Thyroid gland (tissue), 4 donors: ENCODE measurements around the gene CHGA. TPM values are rescaled to one million over a fixed set of nuclear protein-coding genes. Genes with fewer than 3 reads are reported as not detected.

Experiments
- DNase-seq, 2 donors: peaks; one replicate each; pipeline ENCODE4 v3.0.0-alpha.2; 2019
- H3K27ac ChIP-seq, 3 donors: fragments of 200-600 bp; sonication (generic); 1 replicate in 2 of 3; 2 replicates in 1 of 3; pipeline ENCODE4 v1.5.1; 2016 to 2019; ENCODE audit warnings: mild to moderate bottlenecking in 1 of 3, moderate library complexity in 1 of 3
- H3K27me3 ChIP-seq: fragments of 200-600 bp; sonication (generic); one replicate; pipeline ENCODE4 v1.5.1; 2019
- H3K36me3 ChIP-seq, 2 donors: fragments of 200-600 bp; sonication (generic); one replicate each; pipeline ENCODE4 v1.5.1; 2016 to 2019
- H3K4me1 ChIP-seq, 2 donors: fragments of 200-600 bp; sonication (generic); one replicate each; pipeline ENCODE4 v1.5.1; 2017 to 2019
- H3K4me3 ChIP-seq, 3 donors: fragments of 200-600 bp; sonication (generic); replicated peaks in 1 of 3; 1 replicate in 2 of 3; 2 replicates in 1 of 3; pipeline ENCODE4 v1.5.1; 2016; ENCODE audit warnings: mild to moderate bottlenecking in 1 of 3
- H3K9me3 ChIP-seq: fragments of 200-600 bp; sonication (generic); one replicate; pipeline ENCODE4 v1.5.1; 2017
- POLR2A ChIP-seq, 2 donors: fragments of 450-650 bp; IDR thresholded peaks; one replicate each; pipeline ENCODE4 v1.6.1; 2017; ENCODE audit warnings: antibody characterized with exemption in 2 of 2, mild to moderate bottlenecking in 2 of 2, moderate library complexity in 1 of 2
- WGBS, 2 donors: methylation state at CpG; one replicate each; pipeline ENCODE4 v1.1.5; 2017; 5-methylcytosine and 5-hydroxymethylcytosine counted together
- intact Hi-C: fragments of 100-400 bp; cut with DNase I; formaldehyde crosslinking; loops from one replicate; pipeline ENCODE4 v1.15.1; 2023
- total RNA-seq, 4 donors: library from RNA; depleted of rRNA; stranded (reverse); fragments of >200 nt; gene quantifications; one replicate each; pipeline ENCODE4 v1.2.3, GENCODE V29; 2016
- TF ChIP-seq, protein P1 (sequence below), 6 experiments: fragments of 200-600 bp in 3 of 6; fragments of 450-650 bp in 3 of 6; sonication (generic) in 3 of 6; IDR thresholded peaks; one replicate each; pipeline ENCODE4 v1.5.1; 2016 to 2019; ENCODE audit warnings: antibody characterized with exemption in 6 of 6, mild to moderate bottlenecking in 2 of 6, inconsistent platforms in 1 of 6, moderate library complexity in 1 of 6

CHGA gene
- total RNA-seq, 4 donors from 2014 or later, result 0.54 to 9.6 (median 1.5) TPM

DNA sequence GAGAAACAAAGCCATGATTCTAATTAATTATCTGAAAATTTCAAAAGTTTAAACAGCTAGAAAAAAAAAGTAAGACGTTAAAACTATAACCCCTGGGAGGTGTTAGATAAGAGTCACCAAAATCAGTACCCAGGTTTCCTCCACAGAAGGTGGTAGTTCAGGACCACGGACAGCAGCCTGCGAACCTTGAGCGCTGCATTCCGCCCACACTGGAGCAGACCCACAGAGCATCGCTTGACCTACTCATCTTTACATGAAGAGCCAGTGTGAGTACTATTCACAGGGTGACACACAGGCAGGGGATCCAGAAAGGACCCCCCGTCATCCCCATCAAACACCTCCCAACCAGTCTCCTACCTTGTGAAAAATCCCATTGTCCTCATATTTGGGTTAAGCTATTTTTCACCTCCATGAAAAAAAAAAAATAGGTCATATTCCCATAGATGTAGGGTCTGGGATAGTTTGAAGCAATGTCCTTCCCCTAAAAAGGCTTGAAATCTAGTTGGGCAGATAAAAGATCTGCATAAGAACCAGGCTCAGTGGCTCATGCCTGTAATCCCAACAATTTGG, 8.8 kb upstream of the CHGA start:
- 2 to 8% methylated on average over 7 of the region's 7 CpGs for WGBS, 2 donors
- intact Hi-C loops, result no loop called here

GRCh38 chr14:92916201-92916600, 6.7 kb upstream of the CHGA start:
- no peak for TF ChIP-seq POLR2A (IDR thresholded peaks at IDR 0.05)
- TF ChIP-seq, protein P1, sequence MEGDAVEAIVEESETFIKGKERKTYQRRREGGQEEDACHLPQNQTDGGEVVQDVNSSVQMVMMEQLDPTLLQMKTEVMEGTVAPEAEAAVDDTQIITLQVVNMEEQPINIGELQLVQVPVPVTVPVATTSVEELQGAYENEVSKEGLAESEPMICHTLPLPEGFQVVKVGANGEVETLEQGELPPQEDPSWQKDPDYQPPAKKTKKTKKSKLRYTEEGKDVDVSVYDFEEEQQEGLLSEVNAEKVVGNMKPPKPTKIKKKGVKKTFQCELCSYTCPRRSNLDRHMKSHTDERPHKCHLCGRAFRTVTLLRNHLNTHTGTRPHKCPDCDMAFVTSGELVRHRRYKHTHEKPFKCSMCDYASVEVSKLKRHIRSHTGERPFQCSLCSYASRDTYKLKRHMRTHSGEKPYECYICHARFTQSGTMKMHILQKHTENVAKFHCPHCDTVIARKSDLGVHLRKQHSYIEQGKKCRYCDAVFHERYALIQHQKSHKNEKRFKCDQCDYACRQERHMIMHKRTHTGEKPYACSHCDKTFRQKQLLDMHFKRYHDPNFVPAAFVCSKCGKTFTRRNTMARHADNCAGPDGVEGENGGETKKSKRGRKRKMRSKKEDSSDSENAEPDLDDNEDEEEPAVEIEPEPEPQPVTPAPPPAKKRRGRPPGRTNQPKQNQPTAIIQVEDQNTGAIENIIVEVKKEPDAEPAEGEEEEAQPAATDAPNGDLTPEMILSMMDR (IDR thresholded peaks at IDR 0.05), result no peak

More for the DNA sequence above, 8.8 kb upstream of the CHGA start:
- Histone ChIP-seq H3K27me3 (no peaks in the 10 kb centered on the region), H3K27ac (no peak overlapping the region), H3K4me1 (no peaks in the 10 kb centered on the region), H3K9me3 (no peaks in the 10 kb centered on the region), H3K4me3 (no peak overlapping the region), H3K36me3 (no peaks in the 10 kb centered on the region)
- peak; percentile 10 to 41 for DNase-seq
- TF ChIP-seq POLR2A (IDR thresholded peaks at IDR 0.05), result no peak
- TF ChIP-seq, protein P1 (IDR thresholded peaks at IDR 0.05), result no peak

GRCh38 chr14:92917041-92917940, 5.7 kb upstream of the CHGA start:
- intact Hi-C loops, result no loop called here
- H3K4me3 ChIP-seq, result no peak overlapping the region
- DNase-seq, result no peak
- H3K4me1 ChIP-seq, result no peaks in the 10 kb centered on the region
- H3K27me3 ChIP-seq, result no peaks in the 10 kb centered on the region
- TF ChIP-seq, protein P1 (IDR thresholded peaks at IDR 0.05), result no peak
- no peak for TF ChIP-seq POLR2A (IDR thresholded peaks at IDR 0.05)
- no peak overlapping the region for H3K27ac ChIP-seq
- no peaks in the 10 kb centered on the region for H3K9me3 ChIP-seq
- no peaks in the 10 kb centered on the region for H3K36me3 ChIP-seq
- WGBS, 2 donors, result 57 to 60% methylated on average over 14 of the region's 14 CpGs

More at GRCh38 chr14:92916201-92916600, 6.7 kb upstream of the CHGA start:
- Histone ChIP-seq H3K27ac (no peak overlapping the region), H3K9me3 (no peaks in the 10 kb centered on the region), H3K36me3 (no peaks in the 10 kb centered on the region), H3K4me1 (no peaks in the 10 kb centered on the region), H3K4me3 (no peak overlapping the region), H3K27me3 (no peaks in the 10 kb centered on the region)
- DNase-seq, result no peak
- WGBS, 2 donors, result 61 to 81% methylated on average over 3 to 4 of the region's 4 CpGs
- intact Hi-C loops, result no loop called here

DNA sequence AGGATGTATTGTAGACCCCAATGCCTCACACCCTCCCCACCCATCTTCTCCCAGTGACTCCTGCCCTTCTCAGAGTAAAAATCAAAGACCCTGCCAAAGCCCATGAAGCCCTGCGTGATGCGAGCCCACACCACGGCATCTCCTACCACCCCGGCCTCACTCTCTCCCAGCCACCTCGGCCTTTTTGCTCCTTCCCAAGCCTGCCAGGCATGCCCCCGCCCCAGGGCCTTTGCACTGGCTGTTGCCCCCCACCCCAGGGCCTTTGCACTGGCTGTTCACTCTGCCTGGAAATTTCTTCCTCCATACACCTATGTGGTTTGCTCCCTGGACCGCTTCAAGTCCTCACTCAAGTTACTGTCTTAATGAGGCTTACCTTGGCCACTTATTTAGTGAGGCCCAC, 5.0 kb upstream of the CHGA start:
- Histone ChIP-seq H3K27me3 (no peaks in the 10 kb centered on the region), H3K4me1 (no peaks in the 10 kb centered on the region), H3K4me3 (no peak overlapping the region), H3K27ac (no peak overlapping the region), H3K36me3 (no peaks in the 10 kb centered on the region), H3K9me3 (no peaks in the 10 kb centered on the region)
- intact Hi-C loops, result no loop called here
- no peak for DNase-seq
- TF ChIP-seq, protein P1 (IDR thresholded peaks at IDR 0.05), result no peak
- no peak for TF ChIP-seq POLR2A (IDR thresholded peaks at IDR 0.05)
- 76 to 84% methylated on average over 7 of the region's 7 CpGs for WGBS, 2 donors

DNA sequence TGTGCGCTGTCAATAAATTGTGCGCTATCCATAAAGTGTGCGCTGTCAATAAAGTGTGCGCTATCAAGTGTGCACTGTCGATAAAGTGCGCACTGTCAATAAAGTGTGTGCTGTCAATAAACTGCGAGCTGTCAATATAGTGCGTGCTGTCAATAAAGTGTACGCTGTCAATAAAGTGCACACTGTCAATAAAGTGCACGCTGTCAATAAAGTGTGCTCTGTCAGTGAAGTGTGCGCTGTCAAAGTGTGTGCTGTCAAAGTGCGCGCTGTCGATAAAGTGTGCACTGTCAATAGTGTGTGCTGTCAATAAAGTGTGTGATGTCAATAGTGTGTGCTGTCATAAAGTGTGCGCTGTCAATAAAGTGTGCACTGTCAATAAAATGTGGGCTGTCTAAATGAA, 2.9 kb upstream of the CHGA start:
- H3K4me1 ChIP-seq, result peaks cover 0 to 6% of the 10 kb centered on the region in 2 donors
- 92 to 96% methylated on average over 15 of the region's 15 CpGs for WGBS, 2 donors
- no peak for DNase-seq
- H3K36me3 ChIP-seq, result no peaks in the 10 kb centered on the region
- no peak for TF ChIP-seq POLR2A (IDR thresholded peaks at IDR 0.05)
- TF ChIP-seq, protein P1 (IDR thresholded peaks at IDR 0.05), result no peak
- H3K27me3 ChIP-seq, result no peaks in the 10 kb centered on the region
- intact Hi-C loops, result no loop called here
- no peak overlapping the region for H3K4me3 ChIP-seq
- H3K27ac ChIP-seq, result no peak overlapping the region
- no peaks in the 10 kb centered on the region for H3K9me3 ChIP-seq
